ENCODE measurements around the gene MAF.

Gene MAF

DNA sequence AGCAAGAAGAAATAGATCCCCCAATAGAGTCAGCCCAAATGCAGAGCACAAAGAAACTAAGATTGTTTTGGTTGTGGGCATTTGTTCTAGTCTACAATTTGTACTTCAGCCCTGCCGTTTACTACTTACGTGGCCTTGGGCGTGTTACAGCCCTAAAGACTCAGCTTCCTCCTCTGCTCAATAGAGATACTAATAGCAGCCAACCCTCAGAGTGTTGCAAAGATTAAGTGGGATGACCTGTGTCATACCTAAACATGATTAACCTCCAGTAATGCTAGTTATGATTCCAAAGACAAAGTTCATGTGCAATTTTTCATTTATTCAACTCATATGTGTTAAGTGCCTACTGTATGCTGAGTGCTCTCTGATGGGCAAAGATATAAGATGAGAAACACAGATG is 43.1 kb downstream of the MAF start:
- DNase-seq (ENCODE audit: low read depth, low spot score) = no peak
- H3K4me3 ChIP-seq (ENCODE audit: low read depth, low read length) = no peak overlapping the region
- TF ChIP-seq, protein P1, sequence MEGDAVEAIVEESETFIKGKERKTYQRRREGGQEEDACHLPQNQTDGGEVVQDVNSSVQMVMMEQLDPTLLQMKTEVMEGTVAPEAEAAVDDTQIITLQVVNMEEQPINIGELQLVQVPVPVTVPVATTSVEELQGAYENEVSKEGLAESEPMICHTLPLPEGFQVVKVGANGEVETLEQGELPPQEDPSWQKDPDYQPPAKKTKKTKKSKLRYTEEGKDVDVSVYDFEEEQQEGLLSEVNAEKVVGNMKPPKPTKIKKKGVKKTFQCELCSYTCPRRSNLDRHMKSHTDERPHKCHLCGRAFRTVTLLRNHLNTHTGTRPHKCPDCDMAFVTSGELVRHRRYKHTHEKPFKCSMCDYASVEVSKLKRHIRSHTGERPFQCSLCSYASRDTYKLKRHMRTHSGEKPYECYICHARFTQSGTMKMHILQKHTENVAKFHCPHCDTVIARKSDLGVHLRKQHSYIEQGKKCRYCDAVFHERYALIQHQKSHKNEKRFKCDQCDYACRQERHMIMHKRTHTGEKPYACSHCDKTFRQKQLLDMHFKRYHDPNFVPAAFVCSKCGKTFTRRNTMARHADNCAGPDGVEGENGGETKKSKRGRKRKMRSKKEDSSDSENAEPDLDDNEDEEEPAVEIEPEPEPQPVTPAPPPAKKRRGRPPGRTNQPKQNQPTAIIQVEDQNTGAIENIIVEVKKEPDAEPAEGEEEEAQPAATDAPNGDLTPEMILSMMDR (IDR thresholded peaks at IDR 0.05; ENCODE audit: insufficient read depth, low read length, missing control alignments) = no peak
- POLR2A ChIA-PET = no interaction called here
- CTCF ChIA-PET = no interaction called here

DNA sequence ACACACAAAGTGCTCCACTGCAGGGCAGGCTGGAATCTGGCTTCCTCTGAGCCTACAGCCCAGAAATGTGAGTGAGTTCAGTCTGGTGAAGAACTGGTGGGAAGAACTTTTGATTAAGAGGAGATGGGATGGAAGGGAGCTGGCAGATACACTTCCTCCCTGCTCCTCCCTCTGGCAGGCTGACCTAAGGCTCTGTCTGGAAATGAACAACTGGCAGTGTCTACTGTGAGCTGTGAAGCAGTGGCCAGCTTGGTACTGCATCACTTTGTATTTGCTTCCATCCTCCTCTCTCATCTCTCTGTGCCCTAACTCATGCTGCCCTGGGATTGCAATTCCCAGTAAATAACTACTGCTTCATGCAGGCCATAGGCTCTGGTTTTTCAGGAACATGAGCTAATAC is 45.6 kb downstream of the MAF start:
- ChIA-PET CTCF (no interaction called here), POLR2A (no interaction called here)
- no peak overlapping the region for H3K4me3 ChIP-seq (ENCODE audit: low read depth, low read length)
- DNase-seq (ENCODE audit: low read depth, low spot score) = no peak
- TF ChIP-seq, protein P1 (IDR thresholded peaks at IDR 0.05; ENCODE audit: insufficient read depth, low read length, missing control alignments) = no peak

DNA sequence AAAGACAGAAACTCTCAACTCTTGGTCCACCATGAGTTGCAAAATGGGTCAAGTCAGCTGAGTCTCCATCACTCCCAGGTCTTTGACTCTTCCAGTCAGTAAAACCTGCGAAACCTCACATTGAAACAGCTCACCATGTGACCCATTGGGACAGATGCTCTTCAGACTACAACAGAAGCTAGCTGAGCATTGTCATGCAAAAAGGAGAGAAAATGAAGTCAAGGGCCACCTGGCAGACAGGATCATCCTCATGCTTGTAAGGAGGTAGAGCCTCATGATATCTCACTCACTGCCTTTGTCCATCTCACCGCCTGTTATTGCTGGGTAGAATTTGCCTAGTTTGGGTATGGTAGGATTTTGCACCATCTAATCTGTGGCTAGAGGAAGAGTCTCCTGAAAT is 50.2 kb downstream of the MAF start:
- TF ChIP-seq, protein P1 (IDR thresholded peaks at IDR 0.05; ENCODE audit: insufficient read depth, low read length, missing control alignments) = no peak
- ChIA-PET POLR2A (no interaction called here), CTCF (no interaction called here)
- DNase-seq (ENCODE audit: low read depth, low spot score) = no peak
- no peak overlapping the region for H3K4me3 ChIP-seq (ENCODE audit: low read depth, low read length)

DNA sequence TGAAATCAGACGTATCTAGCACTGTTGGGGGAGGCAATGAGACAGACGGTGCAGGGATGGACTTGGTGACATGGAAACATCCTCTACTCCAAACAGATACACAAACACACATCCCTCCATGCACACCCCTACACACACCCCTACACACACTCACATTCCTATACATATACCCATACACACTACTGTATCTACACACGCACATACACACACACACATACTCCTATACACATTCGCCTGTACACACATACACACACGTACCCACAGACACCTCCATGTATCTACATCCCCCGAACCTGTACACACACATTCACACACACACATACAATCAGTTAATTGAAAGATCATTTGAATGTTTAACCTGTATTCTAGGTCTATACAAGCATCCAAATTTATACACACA is 53.5 kb downstream of the MAF start:
- POLR2A ChIA-PET = no interaction called here
- DNase-seq (ENCODE audit: low read depth, low spot score) = no peak
- no peak overlapping the region for H3K4me3 ChIP-seq (ENCODE audit: low read depth, low read length)
- CTCF ChIA-PET = no interaction called here
- TF ChIP-seq, protein P1 (IDR thresholded peaks at IDR 0.05; ENCODE audit: insufficient read depth, low read length, missing control alignments) = no peak
